Thyroid gland (tissue), 4 donors: Measurements from ENCODE around the gene CARNS1. TPM values are rescaled to one million over a fixed set of nuclear protein-coding genes. Genes with fewer than 3 reads are reported as not detected.

Source experiments
- DNase-seq, 2 donors: peaks; one replicate each; pipeline ENCODE4 v3.0.0-alpha.2; 2019
- H3K27ac ChIP-seq, 3 donors: fragments of 200-600 bp; sonication (generic); 1 replicate in 2 of 3; 2 replicates in 1 of 3; pipeline ENCODE4 v1.5.1; 2016 to 2019; ENCODE audit warnings: mild to moderate bottlenecking in 1 of 3, moderate library complexity in 1 of 3
- H3K27me3 ChIP-seq: fragments of 200-600 bp; sonication (generic); one replicate; pipeline ENCODE4 v1.5.1; 2019
- H3K36me3 ChIP-seq, 2 donors: fragments of 200-600 bp; sonication (generic); one replicate each; pipeline ENCODE4 v1.5.1; 2016 to 2019
- H3K4me1 ChIP-seq, 2 donors: fragments of 200-600 bp; sonication (generic); one replicate each; pipeline ENCODE4 v1.5.1; 2017 to 2019
- H3K4me3 ChIP-seq, 3 donors: fragments of 200-600 bp; sonication (generic); replicated peaks in 1 of 3; 1 replicate in 2 of 3; 2 replicates in 1 of 3; pipeline ENCODE4 v1.5.1; 2016; ENCODE audit warnings: mild to moderate bottlenecking in 1 of 3
- H3K9me3 ChIP-seq: fragments of 200-600 bp; sonication (generic); one replicate; pipeline ENCODE4 v1.5.1; 2017
- POLR2A ChIP-seq, 2 donors: fragments of 450-650 bp; IDR thresholded peaks; one replicate each; pipeline ENCODE4 v1.6.1; 2017; ENCODE audit warnings: antibody characterized with exemption in 2 of 2, mild to moderate bottlenecking in 2 of 2, moderate library complexity in 1 of 2
- WGBS, 2 donors: methylation state at CpG; one replicate each; pipeline ENCODE4 v1.1.5; 2017; 5-methylcytosine and 5-hydroxymethylcytosine counted together
- intact Hi-C: fragments of 100-400 bp; cut with DNase I; formaldehyde crosslinking; loops from one replicate; pipeline ENCODE4 v1.15.1; 2023
- total RNA-seq, 4 donors: library from RNA; depleted of rRNA; stranded (reverse); fragments of >200 nt; gene quantifications; one replicate each; pipeline ENCODE4 v1.2.3, GENCODE V29; 2016
- TF ChIP-seq, protein P1 (sequence below), 6 experiments: fragments of 200-600 bp in 3 of 6; fragments of 450-650 bp in 3 of 6; sonication (generic) in 3 of 6; IDR thresholded peaks; one replicate each; pipeline ENCODE4 v1.5.1; 2016 to 2019; ENCODE audit warnings: antibody characterized with exemption in 6 of 6, mild to moderate bottlenecking in 2 of 6, inconsistent platforms in 1 of 6, moderate library complexity in 1 of 6

The CARNS1 gene
- total RNA-seq, 4 donors from 2014 or later = 3.8 to 9.8 (median 5.9) TPM

DNA sequence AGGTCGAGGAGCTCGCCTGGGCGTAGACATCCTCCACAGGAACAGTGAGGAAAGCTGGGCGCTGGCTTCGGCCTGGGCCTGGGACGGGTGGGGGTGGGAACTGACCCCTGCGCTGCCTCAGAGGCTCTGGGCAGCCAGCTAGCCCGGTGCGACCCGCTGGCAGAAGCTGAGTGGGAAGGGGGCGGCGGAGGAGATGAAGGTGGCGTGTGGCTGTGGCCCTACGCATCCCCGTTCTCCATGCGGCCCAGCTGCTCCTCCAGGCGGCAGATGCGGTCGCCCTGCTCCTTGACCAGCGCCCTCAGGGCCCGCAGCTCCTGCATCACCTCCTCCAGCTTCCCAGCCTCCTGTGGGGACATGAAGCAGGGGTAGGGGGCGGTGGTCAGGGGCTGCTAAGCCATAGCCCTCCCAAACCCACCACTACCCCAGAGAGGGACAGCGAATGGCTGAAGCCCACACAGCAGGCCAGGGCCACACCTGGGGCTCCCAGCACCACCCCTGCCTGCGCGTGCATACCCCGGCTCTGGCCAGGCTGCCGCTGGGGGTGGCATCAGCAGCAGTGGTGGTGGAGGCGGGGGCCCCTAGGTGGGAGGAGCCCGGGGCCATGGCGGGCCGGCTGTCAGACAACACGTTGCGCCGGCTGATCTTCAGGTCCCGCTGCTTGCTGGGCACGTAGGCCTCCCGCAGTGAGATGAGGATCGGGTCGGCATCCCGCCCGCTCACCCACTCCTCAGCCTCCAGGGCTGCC, 22.9 kb downstream of the CARNS1 start:
- DNase-seq = no peak
- peaks cover 28 to 33% of the 10 kb centered on the region in 2 donors for H3K36me3 ChIP-seq
- intact Hi-C loops = no loop called here
- no peak overlapping the region for H3K4me3 ChIP-seq
- 74 to 90% methylated on average over 14 to 22 of the region's 41 CpGs for WGBS, 2 donors
- peaks cover 5 to 31% of the 10 kb centered on the region in 2 donors for H3K4me1 ChIP-seq
- no peak for TF ChIP-seq POLR2A (IDR thresholded peaks at IDR 0.05)
- TF ChIP-seq, protein P1, sequence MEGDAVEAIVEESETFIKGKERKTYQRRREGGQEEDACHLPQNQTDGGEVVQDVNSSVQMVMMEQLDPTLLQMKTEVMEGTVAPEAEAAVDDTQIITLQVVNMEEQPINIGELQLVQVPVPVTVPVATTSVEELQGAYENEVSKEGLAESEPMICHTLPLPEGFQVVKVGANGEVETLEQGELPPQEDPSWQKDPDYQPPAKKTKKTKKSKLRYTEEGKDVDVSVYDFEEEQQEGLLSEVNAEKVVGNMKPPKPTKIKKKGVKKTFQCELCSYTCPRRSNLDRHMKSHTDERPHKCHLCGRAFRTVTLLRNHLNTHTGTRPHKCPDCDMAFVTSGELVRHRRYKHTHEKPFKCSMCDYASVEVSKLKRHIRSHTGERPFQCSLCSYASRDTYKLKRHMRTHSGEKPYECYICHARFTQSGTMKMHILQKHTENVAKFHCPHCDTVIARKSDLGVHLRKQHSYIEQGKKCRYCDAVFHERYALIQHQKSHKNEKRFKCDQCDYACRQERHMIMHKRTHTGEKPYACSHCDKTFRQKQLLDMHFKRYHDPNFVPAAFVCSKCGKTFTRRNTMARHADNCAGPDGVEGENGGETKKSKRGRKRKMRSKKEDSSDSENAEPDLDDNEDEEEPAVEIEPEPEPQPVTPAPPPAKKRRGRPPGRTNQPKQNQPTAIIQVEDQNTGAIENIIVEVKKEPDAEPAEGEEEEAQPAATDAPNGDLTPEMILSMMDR (IDR thresholded peaks at IDR 0.05) = no peak
- no peaks in the 10 kb centered on the region for H3K27me3 ChIP-seq
- H3K27ac ChIP-seq = no peak overlapping the region
- H3K9me3 ChIP-seq = no peaks in the 10 kb centered on the region

DNA sequence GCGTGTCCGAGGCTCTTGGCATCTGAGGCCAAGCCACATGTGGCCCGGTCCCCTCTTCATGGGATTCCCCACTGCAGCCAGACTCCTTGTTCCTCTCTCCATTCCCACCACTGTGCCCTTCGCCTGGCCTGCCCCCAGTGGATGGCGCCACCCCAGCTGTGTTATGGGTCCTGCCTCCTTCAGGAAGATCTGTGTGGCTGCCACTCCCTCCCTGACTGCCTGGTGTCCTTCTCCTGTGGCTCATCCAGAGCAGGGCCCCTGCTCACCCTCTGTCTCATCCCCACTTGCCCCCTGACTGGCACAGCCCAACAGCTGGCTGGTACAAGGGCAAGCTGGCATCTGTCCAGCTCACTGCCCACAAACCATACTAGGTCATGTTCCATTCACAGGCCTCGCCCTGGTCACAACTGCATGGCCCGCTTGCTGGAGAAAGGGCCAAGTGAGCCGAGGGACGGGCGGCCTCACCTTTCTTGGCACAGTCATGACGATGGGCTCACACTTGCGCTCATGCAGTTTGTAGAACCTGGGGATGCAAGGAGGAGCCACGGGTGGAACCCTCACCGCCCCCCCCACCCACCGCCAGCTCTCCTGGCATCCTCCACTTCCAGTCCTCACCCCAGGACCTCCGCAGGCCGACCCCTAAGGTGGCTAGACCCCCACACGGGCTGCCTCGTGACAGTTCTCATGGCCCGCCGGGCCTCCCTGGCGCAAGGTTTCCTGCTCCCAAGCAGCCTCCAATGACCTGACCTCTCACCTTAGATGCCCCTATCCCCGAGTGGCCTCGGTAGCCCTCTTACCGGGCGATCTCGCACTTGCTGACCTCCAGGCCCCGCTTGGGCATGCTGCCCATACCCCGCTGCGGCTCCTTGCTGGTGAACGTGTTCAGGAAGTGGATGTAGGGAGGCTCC, 24.1 kb downstream of the CARNS1 start:
- Histone ChIP-seq H3K36me3 (peaks cover 17 to 20% of the 10 kb centered on the region in 2 donors), H3K9me3 (no peaks in the 10 kb centered on the region), H3K4me3 (no peak overlapping the region), H3K27me3 (no peaks in the 10 kb centered on the region), H3K4me1 (peaks cover 10 to 36% of the 10 kb centered on the region in 2 donors), H3K27ac (peak overlapping the region in 1 of 3 donors; percentile 24)
- 76 to 80% methylated on average over 26 to 29 of the region's 31 CpGs for WGBS, 2 donors
- intact Hi-C loops = no loop called here
- DNase-seq = peak; percentile 55 to 56
- TF ChIP-seq, protein P1 (IDR thresholded peaks at IDR 0.05) = peak in 1 of 6 experiments; percentile 12
- TF ChIP-seq POLR2A (IDR thresholded peaks at IDR 0.05) = no peak

DNA sequence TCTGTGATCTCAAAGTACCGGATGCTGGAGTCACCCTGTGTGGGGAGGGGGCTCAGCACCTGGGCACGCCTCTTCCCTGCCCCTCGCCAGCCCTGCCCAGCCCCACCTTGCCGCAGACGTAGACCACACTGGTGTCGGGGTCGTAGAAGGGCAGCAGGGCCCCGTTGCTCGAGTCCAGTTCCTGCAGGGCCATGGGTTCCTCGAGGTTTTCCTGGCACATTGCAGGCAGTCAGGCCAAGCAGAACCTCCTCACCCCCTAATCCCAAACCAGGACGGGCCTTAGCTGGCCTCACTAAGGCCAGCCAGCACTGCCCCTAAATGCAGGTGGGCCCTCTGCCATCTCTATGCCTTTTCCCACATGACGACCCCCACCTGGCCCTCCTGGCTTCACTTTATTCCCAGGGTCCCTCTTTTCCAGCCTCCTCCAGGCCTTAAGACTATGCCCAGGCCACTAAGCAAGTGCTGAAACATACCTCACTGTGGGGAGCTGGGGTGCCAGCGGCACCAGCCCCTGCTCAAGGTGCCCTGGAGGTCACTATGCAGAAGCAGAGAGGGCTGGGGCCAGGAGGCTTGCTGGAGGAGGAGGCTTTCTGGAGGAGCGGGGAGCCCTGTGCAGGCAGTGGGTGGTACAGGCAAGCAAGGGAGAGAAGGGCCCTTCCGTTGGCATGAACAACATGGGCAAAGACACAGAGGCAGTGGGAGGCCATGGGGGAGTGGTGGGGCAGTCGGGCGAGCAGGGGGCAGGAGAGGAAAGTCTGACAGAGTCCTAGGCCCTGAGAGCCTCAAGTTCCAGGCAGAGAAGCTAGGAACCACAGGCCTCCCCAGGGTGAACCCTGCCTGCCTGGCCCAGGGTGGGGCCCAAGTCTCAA, 25.0 kb downstream of the CARNS1 start:
- Histone ChIP-seq H3K9me3 (no peaks in the 10 kb centered on the region), H3K27ac (peak overlapping the region in 1 of 3 donors; percentile 24), H3K27me3 (no peaks in the 10 kb centered on the region), H3K36me3 (peaks cover 11 to 12% of the 10 kb centered on the region in 2 donors), H3K4me1 (peaks cover 10 to 37% of the 10 kb centered on the region in 2 donors), H3K4me3 (no peak overlapping the region)
- no peak for DNase-seq
- WGBS, 2 donors = 79 to 85% methylated on average over 9 to 16 of the region's 17 CpGs
- TF ChIP-seq, protein P1 (IDR thresholded peaks at IDR 0.05) = no peak
- TF ChIP-seq POLR2A (IDR thresholded peaks at IDR 0.05) = no peak
- intact Hi-C loops = no loop called here

DNA sequence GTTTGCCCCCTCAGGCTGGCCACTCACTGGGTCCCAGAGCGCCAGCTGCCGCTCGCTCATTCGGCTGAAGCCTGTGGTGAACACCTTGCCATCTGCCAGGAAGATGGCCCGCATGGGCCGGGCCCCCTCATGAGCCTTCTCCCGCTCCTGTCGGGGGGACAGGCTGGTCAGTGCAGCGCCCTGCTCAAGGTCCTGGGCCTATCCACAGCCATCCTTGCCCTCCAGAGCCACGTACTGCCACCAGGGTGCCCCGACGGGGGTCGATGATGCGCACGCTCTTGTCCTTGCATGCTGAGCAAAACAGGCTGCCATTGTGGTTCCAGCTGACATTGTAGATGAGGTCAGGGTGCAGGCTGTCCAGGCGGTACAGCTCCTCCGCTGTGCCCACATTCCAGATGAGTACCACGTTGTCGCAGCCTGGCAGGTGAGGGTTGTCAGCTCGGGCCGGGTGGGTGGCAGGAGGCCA, 25.7 kb downstream of the CARNS1 start:
- intact Hi-C loops = no loop called here

More for the DNA sequence above, 25.7 kb downstream of the CARNS1 start:
- Histone ChIP-seq H3K27ac (no peak overlapping the region), H3K4me3 (no peak overlapping the region), H3K4me1 (peaks cover 10 to 37% of the 10 kb centered on the region in 2 donors), H3K27me3 (no peaks in the 10 kb centered on the region), H3K36me3 (peaks cover 7 to 11% of the 10 kb centered on the region in 2 donors), H3K9me3 (no peaks in the 10 kb centered on the region)
- WGBS, 2 donors = 90 to 92% methylated on average over 19 to 20 of the region's 21 CpGs
- TF ChIP-seq, protein P1 (IDR thresholded peaks at IDR 0.05) = no peak
- no peak for TF ChIP-seq POLR2A (IDR thresholded peaks at IDR 0.05)
- no peak for DNase-seq
